ENCODE measurements around the gene ZBTB48.
"Not testable (repeated sequence)": the region's sequence is repeated elsewhere in the genome, so short reads cannot be mapped to it uniquely, and the experiment has no call there.

The ZBTB48 gene

GRCh38 chr1:6592865-6593593 is 13.2 kb downstream of the ZBTB48 start:
- Histone ChIP-seq H3K4me3 (ENCODE audit: low read depth, low read length) (no peak overlapping the region), H2AFZ (ENCODE audit: low read length, unreplicated experiment) (no peak overlapping the region), H3K79me2 (ENCODE audit: control insufficient read depth, insufficient read depth, low read length, unreplicated experiment) (peaks cover 30% of the 10 kb centered on the region), H3K27me3 (ENCODE audit: insufficient read depth, low read length) (no peaks in the 10 kb centered on the region), H3K36me3 (ENCODE audit: insufficient read depth, low read length) (peaks cover 11% of the 10 kb centered on the region; the same call in 1 of the 2 replicates), H3K4me1 (ENCODE audit: control insufficient read depth, insufficient read depth, low read length, unreplicated experiment) (peaks cover 9% of the 10 kb centered on the region), H3K27ac (ENCODE audit: low read depth, low read length) (no peak overlapping the region)

- H2AFZ ChIP-seq (ENCODE audit: low read length, unreplicated experiment) = no peak overlapping the region
- H3K36me3 ChIP-seq (ENCODE audit: insufficient read depth, low read length) = peaks cover 11% of the 10 kb centered on the region; the same call in 1 of the 2 replicates
- peaks cover 12% of the 10 kb centered on the region for H3K4me1 ChIP-seq (ENCODE audit: control insufficient read depth, insufficient read depth, low read length, unreplicated experiment)
- H3K4me3 ChIP-seq (ENCODE audit: low read depth, low read length) = no peak overlapping the region
- H3K79me2 ChIP-seq (ENCODE audit: control insufficient read depth, insufficient read depth, low read length, unreplicated experiment) = peaks cover 34% of the 10 kb centered on the region
- no peaks in the 10 kb centered on the region for H3K27me3 ChIP-seq (ENCODE audit: insufficient read depth, low read length)
- H3K27ac ChIP-seq (ENCODE audit: low read depth, low read length) = no peak overlapping the region
Measured at GRCh38 chr1:6593810-6594209, 14.0 kb downstream of the ZBTB48 start.

GRCh38 chr1:6594977-6595740 is 15.4 kb downstream of the ZBTB48 start:
- H3K4me3 ChIP-seq (ENCODE audit: low read depth, low read length) = no peak overlapping the region
- H3K4me1 ChIP-seq (ENCODE audit: control insufficient read depth, insufficient read depth, low read length, unreplicated experiment) = peaks cover 19% of the 10 kb centered on the region
- peaks cover 11% of the 10 kb centered on the region; the same call in 1 of the 2 replicates for H3K36me3 ChIP-seq (ENCODE audit: insufficient read depth, low read length)
- H3K79me2 ChIP-seq (ENCODE audit: control insufficient read depth, insufficient read depth, low read length, unreplicated experiment) = peaks cover 47% of the 10 kb centered on the region
- no peaks in the 10 kb centered on the region for H3K27me3 ChIP-seq (ENCODE audit: insufficient read depth, low read length)
- H3K27ac ChIP-seq (ENCODE audit: low read depth, low read length) = no peak overlapping the region
- H2AFZ ChIP-seq (ENCODE audit: low read length, unreplicated experiment) = no peak overlapping the region

GRCh38 chr1:6596351-6596750 is 16.6 kb downstream of the ZBTB48 start:
- Histone ChIP-seq H3K36me3 (ENCODE audit: insufficient read depth, low read length) (peaks cover 11% of the 10 kb centered on the region; the same call in 1 of the 2 replicates), H2AFZ (ENCODE audit: low read length, unreplicated experiment) (no peak overlapping the region), H3K27me3 (ENCODE audit: insufficient read depth, low read length) (no peaks in the 10 kb centered on the region), H3K4me3 (ENCODE audit: low read depth, low read length) (no peak overlapping the region), H3K4me1 (ENCODE audit: control insufficient read depth, insufficient read depth, low read length, unreplicated experiment) (peaks cover 19% of the 10 kb centered on the region), H3K27ac (ENCODE audit: low read depth, low read length) (no peak overlapping the region), H3K79me2 (ENCODE audit: control insufficient read depth, insufficient read depth, low read length, unreplicated experiment) (peaks cover 58% of the 10 kb centered on the region)

GRCh38 chr1:6596886-6597776 is 17.3 kb downstream of the ZBTB48 start:
- Histone ChIP-seq H3K4me3 (ENCODE audit: low read depth, low read length) (no peak overlapping the region), H3K4me1 (ENCODE audit: control insufficient read depth, insufficient read depth, low read length, unreplicated experiment) (peaks cover 19% of the 10 kb centered on the region), H3K36me3 (ENCODE audit: insufficient read depth, low read length) (peaks cover 11% of the 10 kb centered on the region; the same call in 1 of the 2 replicates), H2AFZ (ENCODE audit: low read length, unreplicated experiment) (no peak overlapping the region), H3K27ac (ENCODE audit: low read depth, low read length) (no peak overlapping the region), H3K27me3 (ENCODE audit: insufficient read depth, low read length) (no peaks in the 10 kb centered on the region), H3K79me2 (ENCODE audit: control insufficient read depth, insufficient read depth, low read length, unreplicated experiment) (peaks cover 66% of the 10 kb centered on the region)

GRCh38 chr1:6597777-6598131 is 18.0 kb downstream of the ZBTB48 start:
- Histone ChIP-seq H2AFZ (ENCODE audit: low read length, unreplicated experiment) (no peak overlapping the region), H3K4me3 (ENCODE audit: low read depth, low read length) (no peak overlapping the region), H3K79me2 (ENCODE audit: control insufficient read depth, insufficient read depth, low read length, unreplicated experiment) (peaks cover 71% of the 10 kb centered on the region), H3K27me3 (ENCODE audit: insufficient read depth, low read length) (no peaks in the 10 kb centered on the region), H3K36me3 (ENCODE audit: insufficient read depth, low read length) (peaks cover 11% of the 10 kb centered on the region; the same call in 1 of the 2 replicates), H3K4me1 (ENCODE audit: control insufficient read depth, insufficient read depth, low read length, unreplicated experiment) (peaks cover 19% of the 10 kb centered on the region), H3K27ac (ENCODE audit: low read depth, low read length) (no peak overlapping the region)

GRCh38 chr1:6599141-6599975 is 19.6 kb downstream of the ZBTB48 start:
- no peak overlapping the region for H3K27ac ChIP-seq (ENCODE audit: low read depth, low read length)
- peaks cover 28% of the 10 kb centered on the region for H3K4me1 ChIP-seq (ENCODE audit: control insufficient read depth, insufficient read depth, low read length, unreplicated experiment)
- no peak overlapping the region for H2AFZ ChIP-seq (ENCODE audit: low read length, unreplicated experiment)
- H3K27me3 ChIP-seq (ENCODE audit: insufficient read depth, low read length) = no peaks in the 10 kb centered on the region
- H3K79me2 ChIP-seq (ENCODE audit: control insufficient read depth, insufficient read depth, low read length, unreplicated experiment) = peaks cover 67% of the 10 kb centered on the region
- H3K36me3 ChIP-seq (ENCODE audit: insufficient read depth, low read length) = peaks cover 4% of the 10 kb centered on the region; the same call in 1 of the 2 replicates
- H3K4me3 ChIP-seq (ENCODE audit: low read depth, low read length) = peak overlapping the region; percentile 69

GRCh38 chr1:6599991-6600390 is 20.2 kb downstream of the ZBTB48 start:
- not testable (repeated sequence) for H3K36me3 ChIP-seq (ENCODE audit: insufficient read depth, low read length)

GRCh38 chr1:6600410-6601048 is 20.7 kb downstream of the ZBTB48 start:
- Histone ChIP-seq H3K4me3 (ENCODE audit: low read depth, low read length) (peak overlapping the region; percentile 95), H3K79me2 (ENCODE audit: control insufficient read depth, insufficient read depth, low read length, unreplicated experiment) (peaks cover 66% of the 10 kb centered on the region), H3K36me3 (ENCODE audit: insufficient read depth, low read length) (peaks cover 4% of the 10 kb centered on the region; the same call in 1 of the 2 replicates), H3K27ac (ENCODE audit: low read depth, low read length) (peak overlapping the region; percentile 99), H3K27me3 (ENCODE audit: insufficient read depth, low read length) (no peaks in the 10 kb centered on the region), H3K4me1 (ENCODE audit: control insufficient read depth, insufficient read depth, low read length, unreplicated experiment) (peaks cover 38% of the 10 kb centered on the region), H2AFZ (ENCODE audit: low read length, unreplicated experiment) (no peak overlapping the region)

More at GRCh38 chr1:6599991-6600390, 20.2 kb downstream of the ZBTB48 start:
- H3K27me3 ChIP-seq (ENCODE audit: insufficient read depth, low read length); H2AFZ ChIP-seq (ENCODE audit: low read length, unreplicated experiment): not testable (repeated sequence)
- Histone ChIP-seq H3K27ac (ENCODE audit: low read depth, low read length) (peak overlapping the region; percentile 99), H3K4me3 (ENCODE audit: low read depth, low read length) (peak overlapping the region; percentile 95), H3K4me1 (ENCODE audit: control insufficient read depth, insufficient read depth, low read length, unreplicated experiment) (peaks cover 34% of the 10 kb centered on the region), H3K79me2 (ENCODE audit: control insufficient read depth, insufficient read depth, low read length, unreplicated experiment) (peaks cover 67% of the 10 kb centered on the region)

All from ACC112 (cell line).